Measurements from ENCODE around the gene CDC5L.
"Not testable (repeated sequence)": the region's sequence is repeated elsewhere in the genome, so short reads cannot be mapped to it uniquely, and the experiment has no call there.

GRCh38 chr6:44346818-44347217, 40.7 kb upstream of the CDC5L start:
- not testable (repeated sequence) for TF ChIP-seq CTCF, POLR2A (IDR thresholded peaks at IDR 0.05)

Measured in heart left ventricle (tissue), 13 donors.